ENCODE data around the gene PLVAP.

GRCh38 chr19:17341845-17342244, 35.3 kb downstream of the PLVAP start:
- TF ChIP-seq CTCF (IDR thresholded peaks at IDR 0.05) (no peak), POLR2A (IDR thresholded peaks at IDR 0.05) (no peak), EP300 (IDR thresholded peaks at IDR 0.05) (no peak), POLR2AphosphoS5 (IDR thresholded peaks at IDR 0.05) (no peak)

All from stomach (tissue), 4 donors.